ENCODE results near the gene MRPL54.
"Not testable (repeated sequence)": the region's sequence is repeated elsewhere in the genome, so short reads cannot be mapped to it uniquely, and the experiment has no call there.

MRPL54 gene

GRCh38 chr19:3758297-3758696, 4.2 kb upstream of the MRPL54 start:
- Histone ChIP-seq H3K36me3 (ENCODE audit: control insufficient read depth, insufficient read depth, low read length) (peaks cover 21% of the 10 kb centered on the region), H3K4me1 (ENCODE audit: control insufficient read depth, insufficient read depth, low read length, poor library complexity, severe bottlenecking) (peaks cover 32% of the 10 kb centered on the region)
- H3K4me3 ChIP-seq (ENCODE audit: insufficient read depth, low read depth, low read length, poor library complexity, severe bottlenecking); H3K27me3 ChIP-seq (replicated peaks; ENCODE audit: control insufficient read depth, insufficient read depth, low read length, poor library complexity, severe bottlenecking); H3K9me3 ChIP-seq (ENCODE audit: control insufficient read depth, low read length); DNase-seq; H3K27ac ChIP-seq (ENCODE audit: insufficient read depth, low read length, poor library complexity, severe bottlenecking): not testable (repeated sequence)

- H3K36me3 ChIP-seq (ENCODE audit: control insufficient read depth, insufficient read depth, low read length) = peaks cover 9% of the 10 kb centered on the region
- peaks cover 33% of the 10 kb centered on the region for H3K4me1 ChIP-seq (ENCODE audit: control insufficient read depth, insufficient read depth, low read length, poor library complexity, severe bottlenecking)
- H3K27ac ChIP-seq (ENCODE audit: insufficient read depth, low read length, poor library complexity, severe bottlenecking) = peak overlapping the region; percentile 18
- DNase-seq = no peak
- no peaks in the 10 kb centered on the region for H3K9me3 ChIP-seq (ENCODE audit: control insufficient read depth, low read length)
- H3K4me3 ChIP-seq (ENCODE audit: insufficient read depth, low read depth, low read length, poor library complexity, severe bottlenecking) = no peak overlapping the region
- H3K27me3 ChIP-seq (replicated peaks; ENCODE audit: control insufficient read depth, insufficient read depth, low read length, poor library complexity, severe bottlenecking) = no peaks in the 10 kb centered on the region
These were observed 2.8 kb upstream of the MRPL54 start for GRCh38 chr19:3759482-3760254.

- Histone ChIP-seq H3K9me3 (ENCODE audit: control insufficient read depth, low read length) (no peaks in the 10 kb centered on the region), H3K27ac (ENCODE audit: insufficient read depth, low read length, poor library complexity, severe bottlenecking) (peak overlapping the region; percentile 99), H3K4me3 (ENCODE audit: insufficient read depth, low read depth, low read length, poor library complexity, severe bottlenecking) (peak overlapping the region; percentile 86), H3K27me3 (replicated peaks; ENCODE audit: control insufficient read depth, insufficient read depth, low read length, poor library complexity, severe bottlenecking) (no peaks in the 10 kb centered on the region), H3K4me1 (ENCODE audit: control insufficient read depth, insufficient read depth, low read length, poor library complexity, severe bottlenecking) (peaks cover 33% of the 10 kb centered on the region), H3K36me3 (ENCODE audit: control insufficient read depth, insufficient read depth, low read length) (peaks cover 14% of the 10 kb centered on the region)
- DNase-seq = peak in 1 of 3 donors; percentile 7
These were observed 1.6 kb upstream of the MRPL54 start for GRCh38 chr19:3760871-3761361.

GRCh38 chr19:3761382-3762129, 926 bp upstream of the MRPL54 start, which contains the start of gene APBA3:
Gene APBA3, minus strand, starts transcription at chr19:3761692. Its CDS starts 1,428 bp downstream, at chr19:3760264.
- H3K4me1 ChIP-seq (ENCODE audit: control insufficient read depth, insufficient read depth, low read length, poor library complexity, severe bottlenecking) = peaks cover 37% of the 10 kb centered on the region
- peak within 1 kb of the TSS; percentile 100 for H3K27ac ChIP-seq (ENCODE audit: insufficient read depth, low read length, poor library complexity, severe bottlenecking)
- H3K36me3 ChIP-seq (ENCODE audit: control insufficient read depth, insufficient read depth, low read length) = peaks cover 18% of the 10 kb centered on the region
- no peaks in the 10 kb centered on the region for H3K9me3 ChIP-seq (ENCODE audit: control insufficient read depth, low read length)
- H3K27me3 ChIP-seq (replicated peaks; ENCODE audit: control insufficient read depth, insufficient read depth, low read length, poor library complexity, severe bottlenecking) = no peaks in the 10 kb centered on the region
- H3K4me3 ChIP-seq (ENCODE audit: insufficient read depth, low read depth, low read length, poor library complexity, severe bottlenecking) = peak within 1 kb of the TSS; percentile 86
- DNase-seq = peak; percentile 88 to 91 (median 90)

- Histone ChIP-seq H3K27ac (ENCODE audit: insufficient read depth, low read length, poor library complexity, severe bottlenecking) (peak overlapping the region; percentile 100), H3K36me3 (ENCODE audit: control insufficient read depth, insufficient read depth, low read length) (peaks cover 23% of the 10 kb centered on the region), H3K27me3 (replicated peaks; ENCODE audit: control insufficient read depth, insufficient read depth, low read length, poor library complexity, severe bottlenecking) (no peaks in the 10 kb centered on the region), H3K4me1 (ENCODE audit: control insufficient read depth, insufficient read depth, low read length, poor library complexity, severe bottlenecking) (peaks cover 40% of the 10 kb centered on the region), H3K4me3 (ENCODE audit: insufficient read depth, low read depth, low read length, poor library complexity, severe bottlenecking) (no peak overlapping the region), H3K9me3 (ENCODE audit: control insufficient read depth, low read length) (no peaks in the 10 kb centered on the region)
- DNase-seq = no peak
These were observed 380 bp upstream of the MRPL54 start for GRCh38 chr19:3762130-3762473.

GRCh38 chr19:3765121-3765520, 2.6 kb downstream of the MRPL54 start:
- Histone ChIP-seq H3K27ac (ENCODE audit: insufficient read depth, low read length, poor library complexity, severe bottlenecking) (no peak overlapping the region), H3K27me3 (replicated peaks; ENCODE audit: control insufficient read depth, insufficient read depth, low read length, poor library complexity, severe bottlenecking) (no peaks in the 10 kb centered on the region), H3K36me3 (ENCODE audit: control insufficient read depth, insufficient read depth, low read length) (peaks cover 40% of the 10 kb centered on the region), H3K4me3 (ENCODE audit: insufficient read depth, low read depth, low read length, poor library complexity, severe bottlenecking) (no peak overlapping the region), H3K9me3 (ENCODE audit: control insufficient read depth, low read length) (no peaks in the 10 kb centered on the region), H3K4me1 (ENCODE audit: control insufficient read depth, insufficient read depth, low read length, poor library complexity, severe bottlenecking) (peaks cover 29% of the 10 kb centered on the region)
- DNase-seq = no peak

- not testable (repeated sequence) for H3K27ac ChIP-seq (ENCODE audit: insufficient read depth, low read length, poor library complexity, severe bottlenecking); H3K9me3 ChIP-seq (ENCODE audit: control insufficient read depth, low read length); H3K27me3 ChIP-seq (replicated peaks; ENCODE audit: control insufficient read depth, insufficient read depth, low read length, poor library complexity, severe bottlenecking); H3K4me3 ChIP-seq (ENCODE audit: insufficient read depth, low read depth, low read length, poor library complexity, severe bottlenecking); DNase-seq
- Histone ChIP-seq H3K36me3 (ENCODE audit: control insufficient read depth, insufficient read depth, low read length) (peaks cover 40% of the 10 kb centered on the region), H3K4me1 (ENCODE audit: control insufficient read depth, insufficient read depth, low read length, poor library complexity, severe bottlenecking) (peaks cover 24% of the 10 kb centered on the region)
These were observed 3.3 kb downstream of the MRPL54 start for GRCh38 chr19:3765757-3766156.

- H3K9me3 ChIP-seq (ENCODE audit: control insufficient read depth, low read length) = no peaks in the 10 kb centered on the region
- no peak overlapping the region for H3K4me3 ChIP-seq (ENCODE audit: insufficient read depth, low read depth, low read length, poor library complexity, severe bottlenecking)
- H3K27me3 ChIP-seq (replicated peaks; ENCODE audit: control insufficient read depth, insufficient read depth, low read length, poor library complexity, severe bottlenecking) = no peaks in the 10 kb centered on the region
- H3K4me1 ChIP-seq (ENCODE audit: control insufficient read depth, insufficient read depth, low read length, poor library complexity, severe bottlenecking) = peaks cover 16% of the 10 kb centered on the region
- peaks cover 40% of the 10 kb centered on the region for H3K36me3 ChIP-seq (ENCODE audit: control insufficient read depth, insufficient read depth, low read length)
- no peak for DNase-seq
- H3K27ac ChIP-seq (ENCODE audit: insufficient read depth, low read length, poor library complexity, severe bottlenecking) = no peak overlapping the region
These were observed 4.0 kb downstream of the MRPL54 start for GRCh38 chr19:3766520-3766919.

GRCh38 chr19:3767050-3767449, 4.6 kb downstream of the MRPL54 start:
- no peak overlapping the region for H3K27ac ChIP-seq (ENCODE audit: insufficient read depth, low read length, poor library complexity, severe bottlenecking)
- peaks cover 40% of the 10 kb centered on the region for H3K36me3 ChIP-seq (ENCODE audit: control insufficient read depth, insufficient read depth, low read length)
- H3K4me3 ChIP-seq (ENCODE audit: insufficient read depth, low read depth, low read length, poor library complexity, severe bottlenecking) = no peak overlapping the region
- DNase-seq = no peak
- H3K9me3 ChIP-seq (ENCODE audit: control insufficient read depth, low read length) = no peaks in the 10 kb centered on the region
- no peaks in the 10 kb centered on the region for H3K27me3 ChIP-seq (replicated peaks; ENCODE audit: control insufficient read depth, insufficient read depth, low read length, poor library complexity, severe bottlenecking)
- H3K4me1 ChIP-seq (ENCODE audit: control insufficient read depth, insufficient read depth, low read length, poor library complexity, severe bottlenecking) = peaks cover 12% of the 10 kb centered on the region

Measured in effector memory CD4-positive, alpha-beta T cell (primary cell).